ENCODE data around the gene CLDN15.
A peak's percentile ranks its signal among the peaks of the same experiment; 100 is the strongest.

CLDN15 gene

DNA sequence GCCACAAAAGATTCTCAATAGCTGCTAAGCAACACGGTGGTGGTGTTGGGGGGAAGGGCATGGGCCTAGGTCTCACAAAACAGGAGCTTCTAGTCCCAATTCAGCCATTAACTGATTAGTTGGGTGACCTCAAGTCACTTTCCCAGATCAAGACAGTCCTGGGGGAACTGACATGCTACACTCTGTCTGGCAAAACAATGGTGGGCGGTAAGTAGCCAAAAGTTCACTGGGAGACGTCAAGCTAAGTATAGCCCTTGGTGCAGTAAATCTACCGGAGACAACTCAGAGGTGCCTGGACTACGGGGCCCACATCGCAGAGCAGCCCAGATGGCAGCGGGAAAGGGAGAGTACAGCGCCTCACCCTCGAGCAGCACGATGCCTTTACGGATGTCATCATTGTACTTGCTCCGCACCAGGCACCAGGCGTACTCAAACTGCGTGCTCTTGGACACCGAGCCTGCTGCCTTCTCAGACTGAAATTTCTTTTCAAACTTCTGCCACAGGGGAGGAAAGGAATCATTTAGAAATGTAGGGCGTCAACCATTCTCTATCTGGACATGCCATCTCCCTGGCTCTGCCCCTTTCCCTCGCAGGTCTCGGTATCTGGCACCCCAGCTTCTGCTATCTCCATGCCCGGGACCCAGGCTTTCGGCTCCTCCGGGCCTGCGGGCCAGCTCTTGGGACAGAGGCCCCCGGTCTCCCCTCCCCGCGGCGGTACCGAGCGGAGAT is 6.2 kb upstream of the CLDN15 start:
- DNase-seq, result peak; percentile 28 to 47

DNA sequence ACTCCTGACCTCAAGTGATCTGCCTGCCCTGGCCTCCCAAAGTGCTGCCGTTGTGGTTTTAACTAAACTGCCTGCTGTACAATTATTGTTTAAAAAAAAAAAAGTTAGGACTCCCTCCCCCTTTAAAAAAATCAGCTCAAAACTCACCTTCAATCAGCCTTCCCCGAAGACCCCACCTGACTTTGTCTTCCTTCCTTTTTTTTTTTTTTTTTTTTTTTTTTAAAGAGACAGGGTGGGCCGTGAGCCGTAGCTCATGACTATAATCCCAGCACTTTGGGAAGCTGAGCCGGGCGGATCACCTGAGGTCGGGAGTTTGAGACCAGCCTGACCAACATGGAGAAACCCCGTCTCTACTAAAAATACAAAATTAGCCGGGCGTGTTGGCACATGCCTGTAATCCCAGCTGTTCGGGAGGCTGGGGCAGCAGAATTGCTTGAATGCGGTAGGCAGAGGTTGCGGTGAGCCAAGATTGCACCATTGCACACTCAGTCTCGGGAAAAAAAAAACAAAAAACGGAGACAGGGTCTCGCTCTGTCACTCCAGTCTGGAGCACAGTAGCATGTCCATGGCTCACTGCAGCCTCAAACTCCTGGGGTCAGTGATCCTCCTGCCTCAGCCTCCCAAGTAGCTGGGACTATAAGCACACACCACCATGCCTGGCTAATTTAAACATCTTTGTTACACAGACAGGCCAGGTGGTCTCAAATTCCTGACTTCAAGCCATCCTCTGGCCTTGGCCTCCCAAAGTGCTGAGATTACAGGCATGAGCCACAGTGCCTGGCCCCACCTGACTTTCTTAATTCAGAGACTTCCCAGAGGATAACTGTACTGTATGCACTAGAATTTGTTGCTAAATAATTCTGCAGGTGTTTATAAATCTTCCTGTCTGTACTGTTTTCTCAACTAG is 4.1 kb upstream of the CLDN15 start:
- no peak for DNase-seq

DNA sequence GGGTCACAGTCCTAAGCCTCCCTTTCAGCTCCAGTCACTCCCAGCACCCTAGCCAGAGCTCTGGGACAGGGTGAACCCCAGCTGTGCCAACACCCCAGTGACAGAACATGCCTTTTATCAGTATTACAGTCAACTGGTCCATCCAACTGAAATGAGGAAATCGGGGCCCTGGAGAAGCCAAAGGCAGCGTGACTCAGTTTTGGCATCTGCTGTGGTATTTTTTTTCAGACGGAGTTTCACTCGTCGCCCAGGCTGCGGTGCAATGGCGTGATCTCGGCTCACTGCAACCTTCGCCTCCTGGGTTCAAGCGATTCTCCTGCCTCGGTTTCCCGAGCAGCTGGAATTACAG is 3.4 kb upstream of the CLDN15 start:
- no peak for DNase-seq

DNA sequence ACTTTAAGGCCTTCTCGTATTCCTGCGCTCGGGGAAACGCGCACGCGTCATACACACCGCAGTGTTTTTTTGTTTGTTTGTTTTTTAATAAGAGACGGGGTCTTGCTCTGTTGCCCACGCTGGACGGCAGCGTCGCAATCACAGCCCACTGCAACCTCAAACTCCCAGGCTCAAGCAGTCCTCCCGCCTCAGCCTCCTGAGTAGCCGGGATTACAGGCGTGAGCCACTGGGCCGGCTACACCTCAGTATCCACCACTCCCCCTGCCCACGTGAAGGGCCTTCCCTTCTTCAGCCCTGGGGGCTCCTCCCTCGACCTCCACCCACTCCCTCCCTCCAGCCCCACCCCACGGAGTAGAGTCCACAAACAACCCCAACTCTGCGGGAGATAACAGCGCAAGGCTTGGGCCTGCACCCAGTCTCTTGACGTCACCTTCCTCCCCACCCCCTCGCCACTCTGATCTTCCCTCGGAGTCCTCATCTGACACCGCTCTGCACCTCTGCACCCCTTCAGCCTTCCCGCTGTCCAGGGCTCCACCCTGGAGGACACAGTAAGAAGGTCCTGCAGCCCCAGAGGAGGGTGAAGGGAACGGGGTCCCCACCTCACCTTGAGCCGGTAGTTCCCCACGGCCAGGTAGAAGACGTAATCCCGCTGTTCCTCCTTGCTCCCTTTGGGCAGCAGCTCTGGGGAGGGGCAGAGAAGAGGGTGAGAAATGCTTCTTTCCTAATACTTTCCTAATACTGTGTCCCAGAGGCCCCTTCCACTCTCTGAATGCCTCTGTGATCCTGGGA is 2.8 kb upstream of the CLDN15 start:
- DNase-seq, result no peak

DNA sequence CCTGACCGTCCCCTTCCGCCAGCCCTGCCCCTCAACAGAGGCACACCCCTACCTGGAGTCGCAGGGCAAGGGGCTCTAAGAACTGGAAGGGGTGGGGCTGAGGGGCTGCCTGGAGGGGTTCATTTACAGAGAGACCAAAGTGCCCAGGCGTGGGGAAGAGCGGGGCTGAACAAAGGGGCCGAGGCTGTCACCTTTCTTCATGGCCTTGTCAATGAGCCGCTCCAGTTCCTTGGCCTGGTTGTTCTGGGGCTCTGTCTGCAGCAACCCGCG is 2.3 kb upstream of the CLDN15 start:
- DNase-seq, result no peak

DNA sequence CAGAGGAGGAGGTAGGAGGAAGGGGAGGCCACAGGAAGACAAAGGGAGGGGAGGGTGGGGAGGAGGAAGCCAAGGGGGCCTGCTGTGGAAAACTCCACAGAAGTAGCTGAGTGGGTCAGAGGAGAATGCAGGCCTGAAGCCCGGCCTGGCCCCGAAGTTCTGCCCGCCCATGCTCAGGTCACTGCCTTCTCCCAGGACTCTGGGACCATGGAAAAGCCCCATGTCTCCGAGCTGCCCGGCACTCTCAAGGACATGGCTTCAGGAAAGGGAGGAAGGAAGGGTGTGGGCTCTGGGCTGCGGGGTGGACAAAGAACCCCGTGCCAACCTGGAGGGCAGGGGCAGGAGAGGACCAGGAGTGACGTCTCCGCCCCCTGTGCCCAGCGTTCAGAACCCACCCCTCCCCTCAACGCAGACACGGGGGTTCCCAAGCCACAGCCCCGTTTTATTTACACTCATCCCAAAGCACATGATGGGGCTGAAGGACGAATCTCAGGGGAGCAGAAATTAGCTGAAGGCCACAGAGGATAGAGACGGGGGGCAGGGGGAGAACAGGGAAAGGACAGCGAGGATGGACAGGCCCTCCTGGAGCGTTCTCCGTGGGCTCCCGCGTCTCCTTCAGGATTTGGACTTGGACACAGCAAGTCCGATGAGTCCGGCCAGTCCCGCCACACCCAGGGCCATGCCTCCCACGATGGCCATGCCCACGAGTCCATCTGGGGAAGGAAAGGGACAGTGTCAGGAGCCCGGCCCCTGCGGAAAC is 1.8 kb upstream of the CLDN15 start:
- DNase-seq, result no peak

DNA sequence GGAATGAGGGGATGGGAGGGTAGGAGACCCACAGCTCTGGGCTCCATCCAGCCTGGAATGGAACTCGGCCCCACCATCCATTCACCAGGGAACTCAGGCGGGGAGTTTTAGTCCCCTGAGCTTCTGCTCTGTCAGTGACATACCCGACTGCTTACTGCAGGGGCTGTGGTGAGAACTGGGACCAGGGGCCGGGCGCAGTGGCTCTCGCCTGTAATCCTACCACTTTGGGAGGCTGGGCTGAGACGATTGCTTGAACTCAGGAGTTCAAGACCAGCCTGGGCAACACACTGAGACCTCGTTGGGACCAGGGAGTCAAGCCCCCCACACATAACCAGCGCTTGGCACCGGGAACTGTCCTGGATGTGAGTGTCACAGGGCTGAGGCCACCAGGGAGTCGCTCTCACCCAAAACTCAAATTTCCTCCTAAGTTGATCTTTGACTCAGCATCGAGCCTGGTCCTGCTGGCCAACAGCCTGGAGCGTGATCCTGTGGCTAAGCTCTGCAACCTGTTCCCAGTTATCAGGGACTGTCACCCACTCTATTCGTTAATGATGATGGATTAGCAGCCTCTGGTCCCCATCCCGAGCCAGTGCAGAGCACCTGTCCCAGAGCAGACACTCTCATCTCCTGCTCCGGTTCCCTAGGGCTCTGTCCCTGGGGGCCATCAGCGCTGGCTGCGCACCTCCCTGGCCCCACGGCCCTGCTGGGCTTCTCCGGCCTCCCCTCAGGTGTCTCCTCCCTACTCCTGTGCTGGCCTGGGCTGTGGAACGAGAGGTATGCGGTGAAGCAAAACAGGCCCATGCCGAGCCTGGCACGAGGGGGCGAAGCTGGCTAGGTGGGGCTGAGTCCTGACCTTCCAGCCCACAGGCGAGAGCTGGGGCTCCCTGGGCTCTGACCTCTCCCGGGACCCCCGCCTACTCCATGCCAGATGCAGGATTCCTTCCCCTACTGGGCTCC is 902 bp upstream of the CLDN15 start:
- no peak for DNase-seq

DNA sequence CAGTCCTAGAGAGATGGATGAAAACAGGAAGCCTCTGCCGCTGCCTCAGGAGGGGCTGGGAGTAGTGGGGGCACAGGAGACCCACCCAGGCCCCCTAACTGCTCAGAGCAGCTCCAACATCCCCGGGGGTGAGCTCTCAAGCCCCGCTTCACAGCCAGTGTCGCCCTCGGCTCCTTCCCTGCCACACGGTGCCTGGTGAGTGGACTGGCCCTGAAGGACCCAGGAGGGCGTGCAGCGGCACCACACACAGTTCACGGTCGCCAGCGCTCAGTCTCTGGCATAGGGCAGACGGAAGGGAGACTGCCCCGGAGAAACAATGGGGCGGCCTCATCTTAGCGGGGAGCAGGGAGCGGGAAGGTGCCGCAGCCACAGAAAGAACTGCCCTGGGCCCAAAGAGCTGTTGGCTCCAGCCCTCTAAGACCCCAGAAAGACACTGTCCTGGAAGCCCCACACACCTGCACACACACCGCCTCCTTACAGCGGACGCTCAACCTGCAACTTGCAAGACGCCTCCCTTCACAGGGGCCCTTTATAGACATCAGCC is 1.2 kb downstream of the CLDN15 start:
- DNase-seq, result no peak

DNA sequence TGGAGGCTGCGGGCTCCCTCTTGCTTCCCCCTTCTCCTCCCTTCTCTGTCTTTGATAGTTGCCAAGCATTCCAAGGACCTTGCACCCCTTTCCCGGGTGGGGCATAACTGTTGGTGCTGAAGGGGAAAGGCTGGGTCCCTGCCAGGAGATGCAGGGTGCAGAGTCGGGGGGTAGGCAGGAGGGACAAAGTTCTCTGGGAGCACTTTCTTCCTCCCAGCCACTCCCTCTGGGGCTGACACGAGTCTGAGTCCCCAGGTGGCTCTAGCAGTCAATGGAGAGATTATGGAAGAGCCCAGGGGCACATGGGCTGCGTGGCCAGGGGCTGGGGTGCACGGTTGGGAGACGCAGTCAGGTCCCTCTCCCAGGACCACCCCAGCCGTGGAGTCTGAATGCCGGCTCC is 2.1 kb downstream of the CLDN15 start:
- DNase-seq, result no peak

DNA sequence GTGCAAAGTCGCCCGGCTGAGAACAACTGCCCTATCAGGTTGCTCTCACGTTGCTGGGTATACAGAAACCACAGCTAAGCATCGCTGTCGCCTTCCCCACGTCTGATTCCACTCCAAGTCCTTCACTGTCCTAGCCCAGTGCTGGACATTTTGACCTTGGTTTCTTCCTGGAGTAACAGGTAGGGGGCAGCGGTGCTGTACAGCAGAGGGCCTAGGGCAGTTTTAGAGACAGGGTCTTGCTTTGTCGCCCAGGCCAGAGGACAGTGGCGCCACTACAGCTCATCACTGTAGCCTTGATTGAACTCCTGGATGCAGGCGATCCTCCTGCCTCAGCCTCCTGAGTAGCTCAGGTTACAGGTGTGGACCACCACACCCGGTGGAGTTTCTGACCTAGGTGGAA is 2.6 kb downstream of the CLDN15 start:
- peak in 1 of 2 experiments; percentile 25 for DNase-seq

DNA sequence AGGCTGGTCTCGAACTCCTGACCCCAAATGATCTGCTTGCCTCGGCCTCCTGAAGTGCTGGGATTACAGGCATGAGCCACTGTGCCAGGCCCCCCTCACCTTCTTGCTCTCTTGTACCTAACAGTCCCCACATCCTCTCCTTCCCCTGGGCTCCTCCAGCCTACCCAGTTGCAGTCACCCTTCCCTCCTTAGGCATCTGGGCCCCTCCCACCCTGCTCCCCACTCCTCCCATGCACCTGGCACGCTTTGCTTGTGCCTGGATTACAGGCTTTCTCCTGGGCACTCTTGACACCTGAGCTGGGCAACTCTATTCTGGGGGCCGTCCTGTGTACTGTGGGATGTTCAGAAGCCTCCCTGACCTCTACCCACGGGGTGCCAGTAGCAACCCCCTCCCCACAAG is 3.0 kb downstream of the CLDN15 start:
- no peak for DNase-seq

DNA sequence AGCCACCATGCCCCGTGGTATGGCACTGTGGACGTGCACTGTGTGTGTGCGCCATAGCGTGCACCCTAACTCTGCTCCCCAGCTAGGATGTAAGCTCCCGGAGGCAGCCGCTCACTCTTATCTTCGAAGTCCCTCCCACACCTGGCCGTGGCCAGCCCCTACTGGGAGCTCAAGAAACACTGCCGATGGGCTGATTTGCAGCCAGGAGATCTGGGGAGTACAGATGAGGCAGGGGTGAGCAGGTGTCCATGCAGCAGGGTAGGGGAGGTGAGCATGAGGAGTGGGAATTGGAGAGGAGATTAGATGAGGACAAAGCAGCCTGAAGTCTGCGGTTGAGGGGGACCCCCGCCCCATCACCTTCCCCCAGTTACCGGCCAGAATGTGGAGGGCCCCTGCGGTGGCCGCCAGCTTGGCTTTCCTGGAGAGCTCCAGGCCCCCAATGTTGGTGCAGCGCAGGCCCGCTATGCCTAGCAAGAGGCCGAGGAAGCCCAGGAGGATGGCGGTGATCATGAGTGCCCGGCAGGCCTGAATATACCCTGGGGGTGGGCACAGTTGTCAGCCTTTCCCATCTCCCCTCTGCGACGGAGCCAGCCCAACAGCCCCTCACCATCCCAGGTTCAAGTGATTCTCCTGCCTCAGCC is 3.6 kb downstream of the CLDN15 start:
- DNase-seq, result no peak

DNA sequence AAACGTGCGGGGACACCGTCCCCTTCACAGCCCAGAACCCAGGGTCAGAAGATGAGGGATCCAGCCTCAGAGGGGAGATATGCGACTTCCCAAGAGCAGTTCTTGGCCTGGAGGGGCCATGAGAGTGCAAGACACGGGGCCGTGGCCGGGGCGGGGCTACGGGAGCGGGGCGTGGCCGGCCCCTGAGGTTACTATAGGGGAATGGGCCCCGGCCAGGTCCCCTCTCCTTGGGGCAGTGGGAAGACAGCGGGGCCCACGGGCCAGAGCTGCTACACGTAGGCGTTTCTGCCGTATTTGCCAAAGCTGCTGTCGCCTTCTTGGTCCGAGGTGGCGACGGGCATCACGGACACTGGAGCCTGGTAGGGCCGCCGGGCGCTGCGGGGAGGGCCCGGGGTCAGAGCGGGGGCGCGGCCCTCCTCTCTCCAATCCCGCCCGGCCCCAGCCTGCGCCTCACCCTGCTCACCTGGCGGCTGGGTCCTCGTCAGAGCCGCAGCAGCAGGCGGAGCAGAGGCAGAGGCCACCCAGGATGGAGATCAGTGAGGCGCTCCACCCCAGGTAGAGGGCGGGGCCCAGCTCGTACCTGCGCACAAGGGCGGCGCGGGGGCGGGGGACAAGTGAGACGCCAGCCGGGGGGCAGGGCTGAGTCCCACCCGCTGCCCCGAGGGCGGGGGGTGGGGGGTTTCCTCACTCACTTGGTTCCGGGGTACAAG is 5.3 kb downstream of the CLDN15 start:
- DNase-seq, result no peak

DNA sequence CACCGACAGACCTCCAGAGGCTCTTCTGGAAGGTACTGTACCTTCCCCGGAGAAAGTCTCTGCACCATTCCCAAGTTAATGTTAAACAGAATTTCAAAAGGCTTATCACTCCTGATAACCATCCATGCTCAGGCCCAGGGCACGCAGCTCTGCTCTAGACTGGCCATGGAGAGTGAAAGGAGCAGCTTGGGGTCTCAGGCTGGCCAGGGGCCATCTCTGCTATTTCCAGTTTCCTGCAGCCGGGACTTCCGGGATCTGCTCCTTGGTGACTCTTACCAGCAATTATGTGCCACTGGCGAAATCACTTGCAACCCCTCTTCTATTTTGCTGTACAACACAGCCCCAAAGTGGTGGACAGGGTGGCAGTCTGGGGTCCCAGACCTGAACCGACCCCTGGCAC is 6.0 kb downstream of the CLDN15 start:
- DNase-seq, result no peak

DNA sequence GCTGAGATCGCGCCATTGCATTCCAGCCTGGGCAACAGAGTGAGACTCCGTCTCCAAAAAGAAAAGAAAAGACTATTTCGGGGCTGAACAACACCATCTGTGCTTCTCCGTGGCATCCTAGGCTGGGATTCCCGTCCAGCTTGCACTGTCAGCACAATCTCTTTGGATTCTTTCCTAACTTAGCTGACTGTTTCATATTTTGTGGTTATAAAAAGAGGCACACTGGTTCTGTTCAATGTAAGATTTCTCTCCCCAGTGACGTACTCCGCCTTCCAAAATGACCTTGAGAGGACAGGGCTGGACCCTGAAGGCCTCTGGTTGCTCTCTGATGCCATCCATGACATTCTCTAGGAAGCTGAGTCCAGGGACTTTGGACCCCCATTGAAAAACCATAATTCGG is 10.9 kb downstream of the CLDN15 start:
- no peak for DNase-seq

DNA sequence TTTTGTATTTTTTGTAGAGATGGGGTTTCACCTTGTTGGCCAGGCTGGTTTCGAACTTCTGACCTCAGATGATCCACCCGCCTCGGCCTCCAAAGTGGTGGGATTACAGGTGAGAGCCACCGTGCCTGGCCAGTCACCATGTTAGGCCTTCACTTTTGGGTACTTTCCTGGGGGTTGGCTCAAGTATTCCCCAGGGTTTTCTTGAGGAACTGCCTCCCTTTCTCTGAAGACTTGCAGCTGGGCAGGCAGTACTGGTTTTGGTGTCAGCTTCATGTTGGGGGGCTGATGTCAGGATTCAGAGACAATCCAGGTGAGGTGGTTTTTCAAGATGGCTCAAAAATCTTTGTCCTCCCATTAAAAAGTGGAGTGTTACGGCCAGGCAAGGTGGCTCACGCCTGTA is 12.0 kb downstream of the CLDN15 start:
- no peak for DNase-seq

DNA sequence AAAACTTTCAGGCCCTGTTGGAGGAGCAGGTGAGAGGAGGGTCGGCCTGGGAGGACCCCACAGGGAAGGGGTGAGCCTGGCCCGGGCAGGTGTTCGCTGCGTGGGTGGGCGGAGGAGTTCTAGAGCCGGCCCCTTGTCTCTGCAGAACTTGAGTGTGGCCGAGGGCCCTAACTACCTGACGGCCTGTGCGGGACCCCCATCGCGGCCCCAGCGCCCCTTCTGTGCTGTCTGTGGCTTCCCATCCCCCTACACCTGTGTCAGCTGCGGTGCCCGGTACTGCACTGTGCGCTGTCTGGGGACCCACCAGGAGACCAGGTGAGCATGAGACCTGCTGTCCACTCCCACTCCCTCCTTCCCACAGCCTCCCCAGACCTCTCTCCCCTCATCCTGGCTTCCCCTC is 14.1 kb downstream of the CLDN15 start:
- DNase-seq, result no peak

DNA sequence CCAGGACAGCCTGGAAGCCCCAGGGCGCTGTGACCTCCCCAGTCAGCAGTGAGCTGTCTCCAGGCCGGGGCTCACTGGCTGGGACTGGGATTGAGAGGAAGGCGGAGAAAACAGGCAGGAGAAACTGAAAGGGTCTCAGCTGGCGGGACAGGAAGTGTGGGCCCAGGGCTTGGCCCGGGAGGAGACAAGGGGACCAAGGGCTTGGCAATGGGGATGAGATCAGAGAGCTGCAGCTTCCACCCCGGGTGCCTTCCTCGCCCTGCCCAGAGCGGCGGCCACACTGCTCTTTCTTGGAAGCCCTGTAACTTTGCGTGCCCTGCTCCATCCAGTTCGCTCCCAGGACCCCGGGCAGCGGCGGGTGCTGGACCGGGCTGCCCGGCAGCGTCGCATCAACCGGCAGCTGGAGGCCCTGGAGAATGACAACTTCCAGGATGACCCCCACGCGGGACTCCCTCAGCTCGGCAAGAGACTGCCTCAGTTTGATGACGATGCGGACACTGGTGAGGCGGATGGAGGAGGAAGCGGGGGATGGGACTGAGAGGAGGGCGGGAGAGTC is 15.2 kb downstream of the CLDN15 start:
- no peak for DNase-seq

DNA sequence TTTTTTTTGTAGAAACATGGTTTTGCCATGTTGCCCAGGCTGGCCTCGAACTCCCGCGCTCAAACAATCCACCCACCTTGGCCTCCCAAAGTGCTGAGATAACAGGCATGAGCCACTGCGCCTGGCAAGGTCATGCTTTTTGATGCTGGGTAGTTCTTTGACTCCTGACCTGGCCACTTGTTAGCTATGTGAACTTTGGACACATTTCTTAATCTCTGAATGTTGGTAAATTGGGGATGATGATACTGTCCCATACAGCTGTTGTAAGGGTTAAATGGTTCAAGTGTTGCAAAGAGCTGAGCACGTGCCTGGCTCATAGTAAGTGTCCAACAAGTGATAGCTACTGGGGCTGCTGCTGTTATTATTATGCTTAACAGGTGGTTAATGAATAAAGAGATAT is 17.3 kb downstream of the CLDN15 start:
- DNase-seq, result no peak

Measured in Kasumi-1 (cell line).